Activated T-helper 1 cell treated with anti-CD3 and anti-CD28 coated beads, Interleukin-12 subunit alpha, Interleukin-12 subunit beta, Interleukin-2, Interleukin-4 antibody, amounts not matched to agents 30 ng/mL and 10 ng/mL and 1 ng/mL, durations not matched to agents 14 hours and 24 hours and 36 hours (primary cell): ENCODE data around the gene PKMYT1. TPM values are rescaled to one million over a fixed set of nuclear protein-coding genes. Genes with fewer than 3 reads are reported as not detected.

Experiments
- DNase-seq: peaks from one replicate; pipeline ENCODE4 v3.0.0; 2021; ENCODE audit warnings: low spot score
- H3K27ac Mint-ChIP-seq: one replicate; pipeline ENCODE4 v1.8.0; 2021; ENCODE audit warnings: mild to moderate bottlenecking, mixed read lengths
- H3K27me3 Mint-ChIP-seq: one replicate; pipeline ENCODE4 v1.8.0; 2022; ENCODE audit warnings: mild to moderate bottlenecking, moderate library complexity, mixed read lengths; ENCODE audit not compliant: insufficient read depth
- H3K36me3 Mint-ChIP-seq: one replicate; pipeline ENCODE4 v1.8.0; 2021; ENCODE audit warnings: low read depth, mixed read lengths
- H3K4me1 Mint-ChIP-seq: one replicate; pipeline ENCODE4 v1.8.0; 2021; ENCODE audit warnings: low read depth, mixed read lengths
- H3K4me3 Mint-ChIP-seq: one replicate; pipeline ENCODE4 v1.8.0; 2021; ENCODE audit warnings: mild to moderate bottlenecking, moderate library complexity, mixed read lengths
- H3K9me3 Mint-ChIP-seq: one replicate; pipeline ENCODE4 v1.8.0; 2021; ENCODE audit warnings: mixed read lengths
- intact Hi-C: fragments of 100-400 bp; cut with micrococcal nuclease; formaldehyde crosslinking; loops from one replicate; pipeline ENCODE4 v1.15.1; 2024
- total RNA-seq: library from RNA; stranded (reverse); gene quantifications from 2 replicates; pipeline ENCODE4 v1.2.3, GENCODE V29; 2022

The PKMYT1 gene
- total RNA-seq, 1 donor from 2014 or later: 151 TPM

GRCh38 chr16:3003582-3004270 is 23.5 kb upstream of the PKMYT1 start:
- DNase-seq: peak; percentile 98
- peak overlapping the region; percentile 74 for H3K4me3 Mint-ChIP-seq
- H3K4me1 Mint-ChIP-seq: peaks cover 22% of the 10 kb centered on the region
- peak overlapping the region; percentile 21 for H3K27ac Mint-ChIP-seq
- no peaks in the 10 kb centered on the region for H3K36me3 Mint-ChIP-seq
- intact Hi-C loops: loop anchor here (1.0 to 5.0 kb wide), 6 partner anchors 17 to 97 kb away; partner anchors contain the start of genes PAQR4, PKMYT1, THOC6 and TNFRSF12A
- peaks cover 18% of the 10 kb centered on the region for H3K27me3 Mint-ChIP-seq
- H3K9me3 Mint-ChIP-seq: no peaks in the 10 kb centered on the region

GRCh38 chr16:3001316-3001715 is 21.1 kb upstream of the PKMYT1 start:
- intact Hi-C loops: loop anchor here (5.0 kb wide), 1 partner anchor 34 kb away; the partner anchor contains the start of gene PAQR4
- no peaks in the 10 kb centered on the region for H3K9me3 Mint-ChIP-seq
- H3K27me3 Mint-ChIP-seq: peaks cover 16% of the 10 kb centered on the region
- no peaks in the 10 kb centered on the region for H3K4me1 Mint-ChIP-seq
- H3K36me3 Mint-ChIP-seq: no peaks in the 10 kb centered on the region
- no peak for DNase-seq
- no peak overlapping the region for H3K4me3 Mint-ChIP-seq
- no peak overlapping the region for H3K27ac Mint-ChIP-seq

DNA sequence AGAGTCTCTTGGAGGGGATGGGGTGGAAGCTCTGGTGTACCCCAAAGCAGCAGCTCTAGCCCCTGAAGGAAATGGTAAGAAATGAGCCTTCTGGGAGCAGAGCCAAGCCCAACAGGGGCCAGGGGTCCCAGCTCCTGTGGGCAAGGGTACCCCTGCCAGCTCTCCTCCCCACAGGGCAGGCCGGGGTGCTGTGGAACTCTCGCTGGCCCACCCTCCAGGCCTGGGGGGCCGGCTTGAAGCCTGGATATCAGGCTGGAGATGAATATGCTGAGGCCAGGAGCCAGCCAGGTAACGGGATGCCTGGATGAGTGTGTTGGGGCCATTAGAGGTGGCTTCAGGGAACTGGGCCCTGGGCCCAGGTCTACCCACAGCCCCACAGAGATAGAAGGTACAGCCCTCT is 20.3 kb upstream of the PKMYT1 start:
- no peaks in the 10 kb centered on the region for H3K9me3 Mint-ChIP-seq
- no peak overlapping the region for H3K4me3 Mint-ChIP-seq
- no peaks in the 10 kb centered on the region for H3K4me1 Mint-ChIP-seq
- DNase-seq: no peak
- H3K27ac Mint-ChIP-seq: no peak overlapping the region
- intact Hi-C loops: loop anchor here (5.0 kb wide), 1 partner anchor 33 kb away; the partner anchor contains the start of gene PAQR4
- peaks cover 13% of the 10 kb centered on the region for H3K27me3 Mint-ChIP-seq
- no peaks in the 10 kb centered on the region for H3K36me3 Mint-ChIP-seq

GRCh38 chr16:2999929-3000328 is 19.7 kb upstream of the PKMYT1 start:
- Mint-ChIP-seq H3K27ac (no peak overlapping the region), H3K4me3 (no peak overlapping the region), H3K36me3 (no peaks in the 10 kb centered on the region), H3K9me3 (no peaks in the 10 kb centered on the region), H3K4me1 (no peaks in the 10 kb centered on the region), H3K27me3 (peaks cover 11% of the 10 kb centered on the region)
- no peak for DNase-seq
- intact Hi-C loops: loop anchor here (5.0 kb wide), 1 partner anchor 33 kb away; the partner anchor contains the start of gene PAQR4

DNA sequence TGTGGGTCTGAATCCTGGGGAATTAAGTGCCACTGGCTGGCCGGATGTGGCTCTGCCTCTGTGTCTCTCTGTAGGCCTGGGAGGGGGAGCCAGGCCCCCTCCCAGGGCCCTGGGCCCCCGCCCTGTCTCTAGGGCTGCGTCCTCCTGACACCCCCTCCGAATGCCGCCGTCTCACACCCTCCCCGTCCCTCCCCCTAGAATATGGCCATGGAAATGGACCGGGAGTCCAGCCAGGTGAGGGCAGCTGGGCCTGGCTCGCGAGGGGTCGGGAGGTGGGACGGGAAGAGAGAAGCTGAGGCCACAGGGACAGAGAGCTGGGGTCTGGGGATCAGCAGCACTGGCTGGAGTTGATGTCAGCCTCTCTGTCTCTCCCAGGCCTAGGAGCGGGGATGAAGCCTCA is 16.1 kb upstream of the PKMYT1 start:
- Mint-ChIP-seq H3K27ac (no peak overlapping the region), H3K36me3 (no peaks in the 10 kb centered on the region), H3K4me3 (no peak overlapping the region)

DNA sequence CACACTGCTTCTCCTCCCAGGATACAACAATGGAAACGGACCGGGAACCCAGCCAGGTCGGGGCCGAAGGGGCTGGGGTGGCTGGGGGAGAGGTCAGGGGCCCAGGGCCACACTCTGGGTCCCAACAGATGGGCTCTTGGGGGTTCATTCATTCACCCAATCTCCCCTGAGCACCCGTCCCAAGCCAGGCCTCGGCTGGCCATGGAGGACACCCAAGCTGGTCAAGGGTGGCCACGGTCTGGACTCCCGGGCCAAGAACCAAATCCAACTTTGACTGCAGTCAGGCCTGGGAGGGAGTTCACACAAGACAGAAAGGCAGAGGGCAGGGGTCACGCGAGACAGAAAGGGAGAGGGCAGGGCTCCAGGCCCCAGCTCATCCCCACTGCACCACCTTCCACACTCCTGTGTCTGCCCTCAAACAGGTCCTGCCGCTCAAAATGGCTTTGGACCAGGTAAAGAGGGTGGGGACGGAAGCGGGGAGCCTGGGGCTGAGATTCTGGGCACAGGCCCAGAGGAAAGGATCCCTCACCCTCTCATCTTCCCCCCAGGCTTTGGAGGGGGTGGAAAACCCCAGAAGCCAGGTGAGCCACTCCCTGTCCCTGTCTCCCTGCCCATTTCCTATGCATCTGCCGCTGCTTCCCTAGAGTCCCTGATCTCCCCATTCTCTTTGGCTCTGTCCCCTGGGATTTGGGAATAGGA is 12.3 kb upstream of the PKMYT1 start:
- no peak overlapping the region for H3K27ac Mint-ChIP-seq
- H3K9me3 Mint-ChIP-seq: no peaks in the 10 kb centered on the region
- peaks cover 5% of the 10 kb centered on the region for H3K27me3 Mint-ChIP-seq

More for the DNA sequence above, 16.1 kb upstream of the PKMYT1 start:
- DNase-seq: no peak
- Mint-ChIP-seq H3K4me1 (no peaks in the 10 kb centered on the region), H3K9me3 (no peaks in the 10 kb centered on the region), H3K27me3 (peaks cover 6% of the 10 kb centered on the region)
- intact Hi-C loops: no loop called here

DNA sequence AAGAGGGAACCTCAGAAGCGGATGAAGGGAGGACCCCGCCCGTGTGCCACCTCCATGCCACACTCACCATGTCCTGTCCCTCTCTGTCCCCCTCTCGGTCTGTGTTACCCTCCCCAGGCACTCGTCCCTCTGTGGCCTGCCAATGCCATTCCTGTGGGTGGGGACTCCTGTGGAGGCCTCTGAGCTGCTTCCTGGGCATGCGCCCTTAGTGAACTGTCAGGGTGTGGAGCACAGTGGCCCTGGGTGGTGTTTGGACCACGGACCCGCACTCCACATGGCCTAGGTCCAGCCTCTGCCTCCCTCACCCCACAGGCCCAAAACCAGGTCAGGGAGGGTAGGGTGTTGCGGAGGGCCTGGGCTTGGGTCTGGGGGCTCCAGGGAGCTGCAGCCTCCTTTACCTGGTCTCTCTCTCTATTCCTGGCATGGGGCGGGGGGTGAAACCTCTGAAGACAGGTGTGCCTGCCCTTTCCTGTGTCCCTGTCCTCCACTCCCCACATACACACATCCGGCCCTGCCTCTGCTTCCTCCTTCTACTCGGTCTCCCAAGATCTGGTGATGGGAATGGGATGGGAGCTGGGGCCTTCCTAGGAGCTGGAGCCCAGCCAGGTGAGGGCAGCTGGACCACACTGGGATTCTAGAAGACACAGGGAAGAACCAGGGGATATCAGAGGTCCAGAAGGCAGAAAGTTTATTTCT is 11.5 kb upstream of the PKMYT1 start:
- no peaks in the 10 kb centered on the region for H3K9me3 Mint-ChIP-seq
- no peak for DNase-seq

More for the DNA sequence above, 12.3 kb upstream of the PKMYT1 start:
- H3K4me1 Mint-ChIP-seq: no peaks in the 10 kb centered on the region
- intact Hi-C loops: no loop called here
- H3K36me3 Mint-ChIP-seq: no peaks in the 10 kb centered on the region
- no peak for DNase-seq
- H3K4me3 Mint-ChIP-seq: no peak overlapping the region

GRCh38 chr16:2990891-2991290 is 10.6 kb upstream of the PKMYT1 start:
- H3K4me1 Mint-ChIP-seq: no peaks in the 10 kb centered on the region
- H3K36me3 Mint-ChIP-seq: no peaks in the 10 kb centered on the region
- H3K9me3 Mint-ChIP-seq: no peaks in the 10 kb centered on the region
- H3K27ac Mint-ChIP-seq: no peak overlapping the region
- no peak overlapping the region for H3K4me3 Mint-ChIP-seq
- DNase-seq: no peak
- intact Hi-C loops: no loop called here
- H3K27me3 Mint-ChIP-seq: peaks cover 7% of the 10 kb centered on the region

More for the DNA sequence above, 11.5 kb upstream of the PKMYT1 start:
- no peak overlapping the region for H3K27ac Mint-ChIP-seq
- H3K4me3 Mint-ChIP-seq: no peak overlapping the region
- no peaks in the 10 kb centered on the region for H3K36me3 Mint-ChIP-seq
- peaks cover 5% of the 10 kb centered on the region for H3K27me3 Mint-ChIP-seq
- intact Hi-C loops: no loop called here
- no peaks in the 10 kb centered on the region for H3K4me1 Mint-ChIP-seq

DNA sequence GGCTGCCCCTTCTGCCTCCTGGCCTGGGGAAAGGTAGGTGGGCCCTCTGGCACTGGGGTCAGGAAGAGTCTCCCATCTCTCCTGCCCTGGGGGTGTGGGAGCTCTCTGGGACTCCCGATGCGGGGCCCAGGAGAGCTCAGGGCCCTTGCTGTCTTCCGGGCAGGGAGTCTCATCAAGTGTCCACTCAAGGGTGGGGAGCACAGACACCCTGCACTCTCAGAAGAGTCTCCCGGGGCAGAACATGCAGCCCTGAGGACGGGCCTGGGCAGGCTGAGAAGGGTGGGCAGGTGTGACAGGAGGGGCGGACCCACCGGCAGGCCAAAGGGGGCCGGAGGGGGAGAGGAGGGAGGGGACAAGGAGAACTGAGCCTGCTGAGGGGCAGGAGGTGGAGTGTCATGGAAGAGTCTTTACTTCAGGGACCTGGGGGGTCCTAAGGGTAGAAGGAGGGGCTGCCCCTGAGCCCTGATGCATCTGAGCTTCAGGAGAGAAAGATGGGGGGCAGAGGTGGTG is 8.4 kb upstream of the PKMYT1 start:
- Mint-ChIP-seq H3K4me3 (no peak overlapping the region), H3K4me1 (no peaks in the 10 kb centered on the region), H3K27me3 (peaks cover 9% of the 10 kb centered on the region), H3K27ac (no peak overlapping the region), H3K9me3 (no peaks in the 10 kb centered on the region), H3K36me3 (no peaks in the 10 kb centered on the region)
- intact Hi-C loops: no loop called here
- DNase-seq: no peak

DNA sequence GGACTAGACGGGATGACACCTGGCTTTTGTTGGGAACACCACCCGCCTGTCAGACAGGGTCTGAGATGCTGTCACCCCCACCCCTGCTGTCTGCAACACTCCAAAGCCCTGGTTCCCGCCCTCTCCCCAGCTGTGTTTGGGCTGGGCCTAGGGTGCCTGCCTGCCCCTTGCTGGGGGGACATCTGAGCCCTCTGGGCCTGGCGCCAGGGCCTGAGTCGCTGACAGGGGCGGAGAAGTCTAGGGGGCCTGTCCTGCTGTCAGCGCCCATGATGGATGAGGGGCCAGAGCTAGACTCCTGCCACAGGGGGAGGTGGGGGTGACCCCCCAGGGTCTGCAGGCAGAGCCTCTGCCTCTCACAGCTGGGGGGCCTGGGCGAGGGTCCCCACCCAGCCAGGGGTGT is 7.6 kb upstream of the PKMYT1 start:
- no peaks in the 10 kb centered on the region for H3K9me3 Mint-ChIP-seq
- H3K27me3 Mint-ChIP-seq: peaks cover 9% of the 10 kb centered on the region
- H3K27ac Mint-ChIP-seq: no peak overlapping the region
- H3K36me3 Mint-ChIP-seq: no peaks in the 10 kb centered on the region
- H3K4me1 Mint-ChIP-seq: no peaks in the 10 kb centered on the region
- intact Hi-C loops: no loop called here
- no peak overlapping the region for H3K4me3 Mint-ChIP-seq
- DNase-seq: no peak

GRCh38 chr16:2987286-2987685 is 7.0 kb upstream of the PKMYT1 start:
- intact Hi-C loops: no loop called here
- Mint-ChIP-seq H3K9me3 (no peaks in the 10 kb centered on the region), H3K27me3 (peaks cover 11% of the 10 kb centered on the region), H3K4me1 (no peaks in the 10 kb centered on the region), H3K27ac (no peak overlapping the region), H3K36me3 (no peaks in the 10 kb centered on the region), H3K4me3 (no peak overlapping the region)
- DNase-seq: no peak

DNA sequence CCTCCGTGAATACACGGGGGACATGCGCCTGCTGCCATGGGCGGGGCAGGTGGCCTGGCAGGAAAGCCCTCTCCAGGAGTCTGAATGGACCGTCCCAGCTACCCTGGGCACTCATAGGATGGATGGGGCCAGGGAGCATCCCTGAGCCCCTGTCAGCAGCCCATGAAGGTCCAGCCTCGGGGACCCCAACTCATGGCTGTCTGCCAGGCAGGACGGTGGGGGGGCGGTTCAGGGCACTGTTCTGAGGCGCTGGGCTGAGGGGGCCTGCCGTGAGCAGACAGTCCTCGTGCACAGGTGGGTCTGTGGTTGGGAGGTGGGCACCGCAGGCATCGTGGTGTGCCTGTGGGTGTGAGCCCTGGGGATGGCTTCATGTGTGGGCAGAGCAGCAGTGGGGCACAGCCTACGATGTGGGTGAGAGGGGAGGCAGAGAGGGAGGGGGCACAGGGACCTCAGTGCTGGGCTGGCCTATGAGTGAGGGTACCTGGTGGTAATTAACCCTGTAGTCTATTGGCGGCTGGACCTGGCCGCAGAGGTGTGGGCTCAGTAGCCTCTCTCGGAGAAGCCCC is 6.5 kb upstream of the PKMYT1 start:
- no peaks in the 10 kb centered on the region for H3K9me3 Mint-ChIP-seq
- no peak for DNase-seq
- intact Hi-C loops: no loop called here
- H3K27me3 Mint-ChIP-seq: peaks cover 11% of the 10 kb centered on the region
- H3K36me3 Mint-ChIP-seq: no peaks in the 10 kb centered on the region
- H3K4me1 Mint-ChIP-seq: peaks cover 3% of the 10 kb centered on the region
- no peak overlapping the region for H3K4me3 Mint-ChIP-seq
- H3K27ac Mint-ChIP-seq: no peak overlapping the region
